ENCODE data around the gene FARP1. TPM values are rescaled to one million over a fixed set of nuclear protein-coding genes. Genes with fewer than 3 reads are reported as not detected.

The FARP1 gene
- total and polyA plus RNA-seq, 2 of the 13 experiments (the other 11 are each of a cell fraction or from before 2014, with no cell fraction given): 70.6 to 126 TPM

GRCh38 chr13:98265692-98266551, 123.0 kb downstream of the FARP1 start (continued):
- TF ChIP-seq ZNF264 (CRISPR knock-in tag; IDR thresholded peaks at IDR 0.05): no peak; the same call in 1 of the 2 replicates
- peak; percentile 87 for TF ChIP-seq HDAC2 (CRISPR knock-in tag; IDR thresholded peaks at IDR 0.05)
- peak; percentile 65; the same call in 1 of the 2 replicates for TF ChIP-seq ATF2 (CRISPR knock-in tag; IDR thresholded peaks at IDR 0.05)
- TF ChIP-seq MLLT10 (CRISPR knock-in tag; IDR thresholded peaks at IDR 0.05): no peak
- no peak for TF ChIP-seq SOX6 (IDR thresholded peaks at IDR 0.05)
- peak; percentile 91 for TF ChIP-seq SOX6 (CRISPR knock-in tag; IDR thresholded peaks at IDR 0.05)
- TF ChIP-seq STAG1 (CRISPR knock-in tag; IDR thresholded peaks at IDR 0.05): peak; percentile 34
- no peak for TF ChIP-seq ZNF660 (CRISPR knock-in tag; IDR thresholded peaks at IDR 0.05; ENCODE audit: borderline replicate concordance, low read depth)
- no peak for TF ChIP-seq KLF15 (CRISPR knock-in tag; IDR thresholded peaks at IDR 0.05; ENCODE audit: borderline replicate concordance)
- TF ChIP-seq SNRNP70 (IDR thresholded peaks at IDR 0.05; ENCODE audit: low read depth, low read length): no peak
- TF ChIP-seq TAF15 (IDR thresholded peaks at IDR 0.05; ENCODE audit: low read depth, low read length, poor library complexity, severe bottlenecking): no peak
- peak; percentile 64; the same call in 1 of the 2 replicates for TF ChIP-seq ZKSCAN5 (CRISPR knock-in tag; IDR thresholded peaks at IDR 0.05)
- TF ChIP-seq ONECUT2 (CRISPR knock-in tag; IDR thresholded peaks at IDR 0.05): no peak
- no peak for TF ChIP-seq FOXO4 (CRISPR knock-in tag; conservative IDR thresholded peaks at IDR 0.05)
- TF ChIP-seq MTA3 (CRISPR knock-in tag; IDR thresholded peaks at IDR 0.05): no peak
- 0 out of 2 replicates have a peak, but pooled peaks have one; percentile 43 for TF ChIP-seq CBX5 (CRISPR knock-in tag; IDR thresholded peaks at IDR 0.05; ENCODE audit: borderline replicate concordance)
- TF ChIP-seq HNRNPUL1 (IDR thresholded peaks at IDR 0.05; ENCODE audit: low read depth, low read length): no peak
- TF ChIP-seq MXD1 (CRISPR knock-in tag; IDR thresholded peaks at IDR 0.05): no peak
- no peak for TF ChIP-seq TEF (CRISPR knock-in tag; IDR thresholded peaks at IDR 0.05)
- peak; percentile 54 for TF ChIP-seq GATAD1 (CRISPR knock-in tag; IDR thresholded peaks at IDR 0.05)
- TF ChIP-seq TP53 (CRISPR knock-in tag; conservative IDR thresholded peaks at IDR 0.05): no peak
- peak; percentile 80; the same call in 1 of the 2 replicates for TF ChIP-seq ZNF572 (CRISPR knock-in tag; IDR thresholded peaks at IDR 0.05)
- no peak; the same call in 1 of the 2 replicates for TF ChIP-seq ZFP91 (CRISPR knock-in tag; IDR thresholded peaks at IDR 0.05; ENCODE audit: borderline replicate concordance)
- TF ChIP-seq ZNF547 (CRISPR knock-in tag; IDR thresholded peaks at IDR 0.05): no peak

All from HepG2 (cell line).